ENCODE measurements around the gene ADAMTSL2.

The ADAMTSL2 gene

GRCh38 chr9:133535306-133535877, 888 bp downstream of the ADAMTSL2 start:
- DNase-seq (ENCODE audit: low read depth in 2 of 2): no peak

GRCh38 chr9:133536080-133536479, 1.6 kb downstream of the ADAMTSL2 start:
- DNase-seq (ENCODE audit: low read depth in 2 of 2): no peak

- no peak for DNase-seq (ENCODE audit: low read depth in 2 of 2)
Observed at GRCh38 chr9:133536536-133536935, 2.0 kb downstream of the ADAMTSL2 start.

- DNase-seq (ENCODE audit: low read depth in 2 of 2): no peak
Observed at GRCh38 chr9:133537257-133537656, 2.8 kb downstream of the ADAMTSL2 start.

- no peak for DNase-seq (ENCODE audit: low read depth in 2 of 2)
Observed at GRCh38 chr9:133538176-133538575, 3.7 kb downstream of the ADAMTSL2 start.

GRCh38 chr9:133538851-133539833, 4.6 kb downstream of the ADAMTSL2 start:
- DNase-seq (ENCODE audit: low read depth in 2 of 2): no peak

- DNase-seq (ENCODE audit: low read depth in 2 of 2): no peak
Observed at GRCh38 chr9:133539991-133540697, 5.6 kb downstream of the ADAMTSL2 start.

GRCh38 chr9:133540698-133541025, 6.2 kb downstream of the ADAMTSL2 start:
- no peak for DNase-seq (ENCODE audit: low read depth in 2 of 2)

GRCh38 chr9:133542002-133542401, 7.5 kb downstream of the ADAMTSL2 start:
- no peak for DNase-seq (ENCODE audit: low read depth in 2 of 2)

GRCh38 chr9:133543772-133544467, 9.4 kb downstream of the ADAMTSL2 start:
- DNase-seq (ENCODE audit: low read depth in 2 of 2): no peak

GRCh38 chr9:133545494-133546286, 11.2 kb downstream of the ADAMTSL2 start:
- DNase-seq (ENCODE audit: low read depth in 2 of 2): no peak

- DNase-seq (ENCODE audit: low read depth in 2 of 2): no peak
Observed at GRCh38 chr9:133546287-133546680, 11.8 kb downstream of the ADAMTSL2 start.

- DNase-seq (ENCODE audit: low read depth in 2 of 2): no peak
Observed at GRCh38 chr9:133547116-133547515, 12.6 kb downstream of the ADAMTSL2 start.

- no peak for DNase-seq (ENCODE audit: low read depth in 2 of 2)
Observed at GRCh38 chr9:133551446-133551845, 16.9 kb downstream of the ADAMTSL2 start.

GRCh38 chr9:133552236-133552635, 17.7 kb downstream of the ADAMTSL2 start:
- no peak for DNase-seq (ENCODE audit: low read depth in 2 of 2)

- no peak for DNase-seq (ENCODE audit: low read depth in 2 of 2)
Observed at GRCh38 chr9:133553123-133553522, 18.6 kb downstream of the ADAMTSL2 start.

GRCh38 chr9:133553973-133554713, 19.6 kb downstream of the ADAMTSL2 start:
- no peak for DNase-seq (ENCODE audit: low read depth in 2 of 2)

- DNase-seq (ENCODE audit: low read depth in 2 of 2): no peak
Observed at GRCh38 chr9:133554729-133555128, 20.2 kb downstream of the ADAMTSL2 start.

GRCh38 chr9:133556354-133556753, 21.9 kb downstream of the ADAMTSL2 start:
- no peak for DNase-seq (ENCODE audit: low read depth in 2 of 2)

- DNase-seq (ENCODE audit: low read depth in 2 of 2): no peak
Observed at GRCh38 chr9:133557581-133557980, 23.1 kb downstream of the ADAMTSL2 start.

All from activated CD4-positive, alpha-beta T cell treated with anti-CD3 and anti-CD28 coated beads for 24 hours (primary cell).